Stomach (tissue), 9 donors: Measurements from ENCODE around the gene MINDY2. TPM values are rescaled to one million over a fixed set of nuclear protein-coding genes. Genes with fewer than 3 reads are reported as not detected.
"Not testable (repeated sequence)": the region's sequence is repeated elsewhere in the genome, so short reads cannot be mapped to it uniquely, and the experiment has no call there.

Source experiments
- DNase-seq, 2 donors: peaks; one replicate each; pipeline versions ENCODE4 v3.0.0 to v3.0.0-alpha.2; 2013 to 2019
- H3K27ac ChIP-seq, 5 donors: fragments of 200-600 bp in 4 of 5; sonication (generic) in 4 of 5; one replicate each; pipeline ENCODE4 v1.5.1; 2013 to 2019; ENCODE audit warnings: mild to moderate bottlenecking in 1 of 5, moderate library complexity in 1 of 5
- H3K27me3 ChIP-seq, 3 donors: fragments of 200-600 bp; sonication (generic); one replicate each; pipeline ENCODE4 v1.5.1; 2017 to 2019; ENCODE audit warnings: mixed run types in 1 of 3
- H3K36me3 ChIP-seq, 4 donors: fragments of 200-600 bp; sonication (generic); 1 replicate in 3 of 4; 2 replicates in 1 of 4; pipeline ENCODE4 v1.5.1; 2016 to 2019
- H3K4me1 ChIP-seq, 4 donors: fragments of 200-600 bp; sonication (generic); one replicate each; pipeline ENCODE4 v1.5.1; 2016 to 2019
- H3K4me3 ChIP-seq, 4 donors: fragments of 200-600 bp; sonication (generic) in 3 of 4; one replicate each; pipeline ENCODE4 v1.5.1; 2016 to 2019; ENCODE audit warnings: mild to moderate bottlenecking in 1 of 4
- H3K9me3 ChIP-seq, 4 donors: fragments of 200-600 bp; sonication (generic); one replicate each; pipeline ENCODE4 v1.5.1; 2016 to 2019
- EP300 ChIP-seq: sonication (generic); formaldehyde crosslinking; IDR thresholded peaks from one replicate; pipeline ENCODE4 v1.6.1; 2017; ENCODE audit warnings: antibody characterized with exemption
- POLR2A ChIP-seq, 4 donors: fragments of 450-650 bp; IDR thresholded peaks; one replicate each; pipeline ENCODE4 v1.6.1; 2016; ENCODE audit warnings: antibody characterized with exemption in 4 of 4, control low read depth in 2 of 4, mild to moderate bottlenecking in 1 of 4, moderate library complexity in 1 of 4
- POLR2AphosphoS5 ChIP-seq, 3 donors: sonication (generic); formaldehyde crosslinking; IDR thresholded peaks; one replicate each; pipeline ENCODE4 v1.6.1; 2016; ENCODE audit warnings: antibody characterized with exemption in 3 of 3
- WGBS, 5 donors: extraction: QIAGEN DNeasy Blood & Tissue Kit in 3 of 5; methylation state at CpG; one replicate each; pipeline versions ENCODE4 v1.1.5 to v1.1.7; 2013 to 2018; 5-methylcytosine and 5-hydroxymethylcytosine counted together
- intact Hi-C: fragments of 100-400 bp; cut with DNase I; formaldehyde crosslinking; loops from one replicate; pipeline ENCODE4 v1.15.1; 2023; ENCODE audit warnings: low total_unique reads
- polyA plus RNA-seq, 3 donors: library from polyadenylated mRNA; stranded (reverse); fragments of 200-250 nt; gene quantifications; one replicate each; pipeline ENCODE4 v1.2.3, GENCODE V29; 2013
- total RNA-seq, 5 donors: library from RNA; depleted of rRNA; stranded (reverse); fragments of >200 nt; gene quantifications; one replicate each; pipeline versions ENCODE4 v1.1.0 to v1.2.3, GENCODE V29; 2014 to 2016
- TF ChIP-seq, protein P1 (sequence below), 7 experiments: fragments of 450-650 bp in 4 of 7; fragments of 200-600 bp in 3 of 7; sonication (generic) in 3 of 7; IDR thresholded peaks; one replicate each; pipeline ENCODE4 v1.5.1; 2016 to 2019; ENCODE audit warnings: antibody characterized with exemption in 7 of 7, control low read depth in 2 of 7, mild to moderate bottlenecking in 1 of 7
- donor health status: healthy with polysubstance abuse.
- donor health status: Bipolar disorder and iron deficiency.
- donor health status: healthy.

MINDY2 gene
- total and polyA plus RNA-seq, 8 donors = 3.1 to 34.1 (median 7.5) TPM

DNA sequence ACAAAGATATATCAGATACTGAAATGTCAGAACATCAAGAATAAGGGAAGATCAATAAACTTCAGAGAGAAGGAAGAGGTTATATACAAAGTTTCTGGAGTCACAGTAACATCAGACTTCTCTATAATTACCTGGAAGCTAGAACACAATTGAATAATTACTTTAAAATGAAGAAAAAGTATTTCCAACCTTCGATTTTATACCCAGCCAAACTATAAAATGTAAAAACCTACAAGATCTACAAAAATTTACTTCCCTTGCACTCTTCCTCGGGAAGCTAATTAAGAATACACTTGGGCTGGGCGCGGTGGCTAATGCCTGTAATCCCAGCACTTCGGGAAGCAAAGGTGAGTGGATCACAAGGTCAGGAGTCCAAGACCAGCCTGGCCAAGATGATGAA is 6.6 kb upstream of the MINDY2 start:
- H3K9me3 ChIP-seq = peaks cover 0 to 13% (median 6%) of the 10 kb centered on the region in 4 donors
- no peaks in the 10 kb centered on the region for H3K36me3 ChIP-seq

DNA sequence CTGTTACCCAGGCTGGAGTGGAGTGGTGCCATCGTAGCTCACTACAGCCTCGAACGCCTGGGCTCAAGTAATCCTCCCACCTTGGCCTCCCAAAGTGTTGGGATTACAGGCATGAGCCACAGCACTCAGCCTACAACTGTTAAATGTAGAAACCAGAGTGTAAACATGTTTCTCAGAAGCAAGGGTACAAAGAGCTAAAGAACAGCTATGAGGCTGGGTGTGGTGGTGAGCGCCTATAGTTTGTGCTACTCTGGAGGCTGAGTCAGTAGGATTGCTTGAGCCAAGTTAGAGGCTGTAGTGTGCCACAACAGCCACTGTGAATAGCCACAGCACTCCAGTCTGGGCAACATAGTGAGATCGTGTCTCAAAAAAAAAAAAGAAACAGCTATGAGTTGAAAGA is 4.8 kb upstream of the MINDY2 start:
- WGBS, 5 donors = 86 to 96% (median 95%) methylated on average over 5 of the region's 5 CpGs
- intact Hi-C loops = no loop called here

More for the DNA sequence above, 6.6 kb upstream of the MINDY2 start:
- Histone ChIP-seq H3K27me3 (no peaks in the 10 kb centered on the region), H3K27ac (no peak overlapping the region), H3K4me1 (no peaks in the 10 kb centered on the region), H3K4me3 (no peak overlapping the region)
- intact Hi-C loops = no loop called here
- TF ChIP-seq EP300 = no peak
- no peak for TF ChIP-seq POLR2AphosphoS5 (IDR thresholded peaks at IDR 0.05)
- no peak for TF ChIP-seq POLR2A (IDR thresholded peaks at IDR 0.05)
- TF ChIP-seq, protein P1, sequence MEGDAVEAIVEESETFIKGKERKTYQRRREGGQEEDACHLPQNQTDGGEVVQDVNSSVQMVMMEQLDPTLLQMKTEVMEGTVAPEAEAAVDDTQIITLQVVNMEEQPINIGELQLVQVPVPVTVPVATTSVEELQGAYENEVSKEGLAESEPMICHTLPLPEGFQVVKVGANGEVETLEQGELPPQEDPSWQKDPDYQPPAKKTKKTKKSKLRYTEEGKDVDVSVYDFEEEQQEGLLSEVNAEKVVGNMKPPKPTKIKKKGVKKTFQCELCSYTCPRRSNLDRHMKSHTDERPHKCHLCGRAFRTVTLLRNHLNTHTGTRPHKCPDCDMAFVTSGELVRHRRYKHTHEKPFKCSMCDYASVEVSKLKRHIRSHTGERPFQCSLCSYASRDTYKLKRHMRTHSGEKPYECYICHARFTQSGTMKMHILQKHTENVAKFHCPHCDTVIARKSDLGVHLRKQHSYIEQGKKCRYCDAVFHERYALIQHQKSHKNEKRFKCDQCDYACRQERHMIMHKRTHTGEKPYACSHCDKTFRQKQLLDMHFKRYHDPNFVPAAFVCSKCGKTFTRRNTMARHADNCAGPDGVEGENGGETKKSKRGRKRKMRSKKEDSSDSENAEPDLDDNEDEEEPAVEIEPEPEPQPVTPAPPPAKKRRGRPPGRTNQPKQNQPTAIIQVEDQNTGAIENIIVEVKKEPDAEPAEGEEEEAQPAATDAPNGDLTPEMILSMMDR (IDR thresholded peaks at IDR 0.05) = no peak
- WGBS, 5 donors = 91 to 95% (median 92%) methylated on average over 5 of the region's 5 CpGs
- DNase-seq = no peak

DNA sequence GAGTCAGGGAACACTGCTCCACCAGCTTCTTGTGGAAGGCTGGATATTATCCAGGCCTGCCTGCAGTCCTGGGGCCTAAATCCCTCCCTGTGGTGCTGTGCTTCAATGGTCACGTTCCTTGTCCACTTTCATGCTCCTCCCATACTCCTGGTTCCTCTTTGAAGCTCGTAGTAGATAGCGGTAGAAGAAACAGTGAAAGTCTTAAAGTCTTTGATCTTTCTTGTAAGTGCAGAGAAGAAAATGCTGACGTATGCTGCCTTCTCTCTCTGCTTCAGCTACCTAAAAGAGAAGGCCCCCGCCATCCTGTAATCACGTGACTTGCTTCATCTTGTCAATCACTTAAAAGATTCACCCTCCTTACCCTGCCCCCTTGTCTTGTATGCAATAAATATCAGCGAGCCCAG is 2.5 kb upstream of the MINDY2 start:
- H3K27ac ChIP-seq, intact Hi-C loops, H3K4me3 ChIP-seq, H3K36me3 ChIP-seq, DNase-seq, H3K27me3 ChIP-seq: not testable (repeated sequence)
- Histone ChIP-seq H3K9me3 (peaks cover 0 to 13% (median 6%) of the 10 kb centered on the region in 4 donors), H3K4me1 (peaks cover 4 to 27% (median 24%) of the 10 kb centered on the region in 4 donors)
- 88 to 93% (median 92%) methylated on average over 7 of the region's 7 CpGs for WGBS, 5 donors

More for the DNA sequence above, 4.8 kb upstream of the MINDY2 start:
- Histone ChIP-seq H3K4me3 (no peak overlapping the region), H3K27ac (no peak overlapping the region), H3K36me3 (no peaks in the 10 kb centered on the region), H3K4me1 (peaks cover 0 to 10% (median 7%) of the 10 kb centered on the region in 4 donors), H3K27me3 (no peaks in the 10 kb centered on the region), H3K9me3 (peaks cover 0 to 13% (median 6%) of the 10 kb centered on the region in 4 donors)
- TF ChIP-seq EP300 = no peak
- DNase-seq = no peak

DNA sequence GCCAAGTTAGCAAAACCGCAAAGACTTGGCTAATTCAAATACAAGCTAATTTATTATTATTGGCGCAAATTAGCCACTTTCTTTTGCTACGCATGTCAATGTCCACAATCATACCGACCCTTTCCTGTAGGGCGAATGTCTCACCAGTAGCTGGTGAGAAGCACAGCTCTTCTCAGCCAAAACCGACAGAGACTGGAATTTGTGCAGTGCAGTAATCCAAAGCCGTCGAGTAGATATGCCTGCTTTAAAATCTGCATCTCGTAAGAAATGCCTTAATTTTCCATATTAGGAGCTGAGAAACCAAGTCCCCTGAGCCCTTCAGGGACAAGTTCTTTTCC is 614 bp upstream of the MINDY2 start:
- TF ChIP-seq EP300 (no peak), POLR2AphosphoS5 (IDR thresholded peaks at IDR 0.05) (no peak), POLR2A (IDR thresholded peaks at IDR 0.05) (no peak)
- TF ChIP-seq, protein P1 (IDR thresholded peaks at IDR 0.05) = peak in 1 of 7 experiments; percentile 14
- WGBS, 5 donors = 0 to 2% (median 1%) methylated on average over 9 of the region's 9 CpGs
- DNase-seq = no peak
- Histone ChIP-seq H3K4me3 (peak overlapping the region; percentile 70 to 91 (median 85)), H3K27ac (peak overlapping the region; percentile 93 to 99 (median 98)), H3K4me1 (peaks cover 18 to 46% (median 39%) of the 10 kb centered on the region in 4 donors), H3K27me3 (no peaks in the 10 kb centered on the region), H3K36me3 (no peaks in the 10 kb centered on the region), H3K9me3 (no peaks in the 10 kb centered on the region)
- intact Hi-C loops = no loop called here

DNA sequence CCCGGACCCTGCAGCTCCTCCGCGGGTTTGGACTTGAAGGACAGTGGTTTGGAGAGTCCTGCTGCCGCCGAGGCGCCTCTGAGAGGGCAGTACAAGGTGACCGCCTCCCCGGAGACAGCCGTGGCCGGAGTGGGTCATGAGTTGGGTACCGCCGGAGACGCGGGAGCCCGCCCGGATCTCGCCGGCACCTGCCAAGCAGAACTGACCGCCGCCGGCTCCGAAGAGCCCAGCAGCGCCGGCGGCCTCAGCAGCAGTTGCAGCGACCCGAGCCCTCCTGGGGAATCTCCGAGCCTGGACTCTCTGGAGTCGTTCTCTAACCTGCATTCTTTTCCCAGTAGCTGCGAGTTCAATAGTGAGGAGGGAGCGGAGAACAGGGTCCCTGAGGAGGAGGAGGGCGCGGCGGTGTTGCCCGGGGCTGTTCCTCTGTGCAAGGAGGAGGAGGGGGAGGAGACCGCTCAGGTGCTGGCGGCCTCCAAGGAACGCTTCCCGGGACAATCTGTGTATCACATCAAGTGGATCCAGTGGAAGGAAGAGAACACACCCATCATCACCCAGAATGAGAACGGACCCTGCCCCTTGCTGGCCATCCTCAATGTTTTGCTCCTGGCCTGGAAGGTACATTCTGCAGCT is 634 bp downstream of the MINDY2 start:
- Histone ChIP-seq H3K27ac (peak overlapping the region; percentile 93 to 99 (median 98)), H3K9me3 (no peaks in the 10 kb centered on the region), H3K27me3 (no peaks in the 10 kb centered on the region), H3K36me3 (no peaks in the 10 kb centered on the region), H3K4me3 (peak overlapping the region; percentile 70 to 91 (median 85)), H3K4me1 (peaks cover 18 to 56% (median 41%) of the 10 kb centered on the region in 4 donors)
- TF ChIP-seq, protein P1 (IDR thresholded peaks at IDR 0.05) = peak in 1 of 7 experiments; percentile 5
- TF ChIP-seq EP300 (no peak), POLR2A (IDR thresholded peaks at IDR 0.05) (no peak), POLR2AphosphoS5 (IDR thresholded peaks at IDR 0.05) (no peak)
- WGBS, 5 donors = 0 to 1% (median 0%) methylated on average over 3 to 40 of the region's 40 CpGs
- peak; percentile 56 to 73 for DNase-seq
- intact Hi-C loops = no loop called here
